GM19455 (cell line): Measurements from ENCODE around the gene MCC.

Experiments used
- ATAC-seq: cut with Tn5 transposase; IDR thresholded peaks from one replicate; pipeline ENCODE4 v1.9.1; 2021; ENCODE audit not compliant: unreplicated experiment

MCC gene

DNA sequence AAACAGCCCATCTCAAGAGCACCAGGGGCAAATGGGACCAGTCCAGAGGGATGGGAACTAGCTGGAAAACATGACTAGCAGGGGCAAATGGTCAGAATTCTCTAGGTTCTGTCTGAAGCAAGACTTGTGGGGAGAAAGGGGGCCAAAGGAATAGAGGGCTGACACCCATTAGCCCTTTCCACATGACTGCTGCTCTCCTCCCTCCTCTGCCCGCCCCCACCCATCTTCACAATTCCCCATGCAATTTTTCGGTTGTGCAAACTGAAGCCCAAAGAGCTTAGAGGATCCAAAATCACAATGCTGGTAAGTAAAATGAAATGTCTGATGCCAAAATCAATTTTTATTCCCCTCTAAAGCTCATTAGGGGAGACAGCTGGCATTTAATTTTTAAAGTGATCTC lies 304.6 kb downstream of the MCC start:
- ATAC-seq, result no peak

DNA sequence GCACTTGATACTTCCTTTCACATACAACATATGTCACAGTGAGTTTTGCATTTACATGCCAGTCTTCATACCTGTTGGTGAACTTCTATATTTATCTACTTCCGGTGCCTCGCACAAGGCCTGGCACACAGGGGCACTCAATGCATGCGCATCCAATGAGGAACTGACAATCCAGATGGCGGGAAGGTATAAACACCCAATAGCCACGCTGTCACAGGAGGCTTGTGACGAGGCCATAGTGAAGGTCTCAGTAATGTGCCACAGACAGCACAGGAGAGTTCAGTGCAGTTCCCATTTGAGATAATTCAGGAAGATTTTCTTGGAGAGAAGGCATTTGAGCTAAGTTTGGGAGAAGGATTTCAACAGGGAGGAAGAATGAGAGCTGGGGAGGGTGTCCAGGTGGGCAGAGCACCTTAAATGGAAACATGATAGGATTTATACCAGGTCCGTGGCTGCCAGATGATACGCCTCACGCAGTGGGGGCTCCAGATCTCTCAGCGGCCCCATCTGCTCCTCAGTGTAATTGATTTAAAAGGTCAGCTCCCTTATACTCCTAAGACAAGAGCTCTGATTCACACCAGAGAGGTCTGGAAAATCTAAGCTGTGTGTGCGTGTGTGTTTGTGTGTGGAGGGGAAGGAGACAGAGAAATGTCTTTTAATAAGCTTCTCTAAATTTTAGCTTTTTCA lies 305.5 kb downstream of the MCC start:
- no peak for ATAC-seq

DNA sequence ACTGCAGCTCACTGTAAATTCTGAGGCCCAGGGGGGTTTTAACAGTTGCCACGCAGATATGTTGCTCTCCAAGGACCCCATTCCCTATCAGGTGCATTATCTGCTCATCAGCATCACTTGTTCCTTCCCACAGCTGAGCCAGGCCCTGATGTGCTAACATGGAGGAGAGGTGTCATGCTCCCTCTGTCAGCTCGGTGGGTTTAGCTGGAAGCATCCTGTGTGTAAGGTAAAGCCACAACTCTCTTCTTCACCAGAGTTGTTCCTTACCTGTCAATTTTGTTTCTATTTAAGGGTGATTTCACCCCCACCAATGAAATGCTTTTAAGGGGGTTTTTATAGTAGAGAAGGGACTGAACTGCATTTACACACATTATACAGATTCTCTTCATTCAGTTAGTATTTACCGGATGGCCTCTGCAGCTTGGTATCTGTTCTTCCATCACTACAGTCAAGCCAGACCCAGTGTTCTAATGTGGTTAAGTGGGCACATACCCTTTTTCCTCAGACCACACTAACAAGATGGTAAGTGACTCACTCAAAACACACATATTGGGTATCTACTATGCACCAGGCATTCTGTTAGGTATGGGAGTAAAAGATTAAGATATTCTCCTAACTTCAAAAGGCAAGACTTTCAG lies 306.3 kb downstream of the MCC start:
- no peak for ATAC-seq

DNA sequence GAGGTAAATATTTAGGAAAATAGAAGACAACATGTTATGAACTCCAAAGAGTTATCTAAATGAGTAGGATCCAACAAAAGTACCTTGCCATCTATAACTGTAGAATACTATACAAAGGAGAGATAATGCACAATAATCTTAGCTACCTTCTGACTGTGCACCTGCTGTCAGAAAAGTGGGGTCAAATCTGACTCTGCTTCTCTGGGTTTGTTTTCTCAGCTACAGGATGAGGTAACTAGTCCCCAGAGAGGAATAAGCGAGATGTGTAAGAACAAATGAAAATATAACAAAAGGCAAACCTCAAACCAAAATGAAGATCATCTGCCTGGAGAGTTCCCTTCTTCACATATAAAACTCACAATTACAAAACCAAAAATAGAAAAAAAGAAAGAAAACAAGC lies 306.8 kb downstream of the MCC start:
- no peak for ATAC-seq

DNA sequence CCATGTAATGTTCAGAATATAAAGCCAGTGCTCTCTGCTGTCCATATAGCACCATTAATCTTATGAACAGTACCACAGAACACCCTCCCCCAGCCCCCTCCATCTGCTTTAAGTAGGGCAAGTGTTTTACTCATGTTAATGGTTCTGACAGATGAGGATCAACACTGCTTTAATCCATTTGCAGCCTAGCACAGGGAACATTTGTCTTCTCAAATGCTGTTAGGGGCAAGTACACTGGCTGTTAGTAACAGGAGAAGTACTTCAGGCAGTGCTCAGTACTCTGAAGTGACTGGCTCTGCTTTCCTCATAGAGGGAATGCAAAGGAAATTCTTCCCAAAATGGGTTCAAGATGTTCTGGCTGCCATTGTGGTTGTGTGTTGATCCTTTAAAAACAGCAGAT lies 309.1 kb downstream of the MCC start:
- no peak for ATAC-seq

DNA sequence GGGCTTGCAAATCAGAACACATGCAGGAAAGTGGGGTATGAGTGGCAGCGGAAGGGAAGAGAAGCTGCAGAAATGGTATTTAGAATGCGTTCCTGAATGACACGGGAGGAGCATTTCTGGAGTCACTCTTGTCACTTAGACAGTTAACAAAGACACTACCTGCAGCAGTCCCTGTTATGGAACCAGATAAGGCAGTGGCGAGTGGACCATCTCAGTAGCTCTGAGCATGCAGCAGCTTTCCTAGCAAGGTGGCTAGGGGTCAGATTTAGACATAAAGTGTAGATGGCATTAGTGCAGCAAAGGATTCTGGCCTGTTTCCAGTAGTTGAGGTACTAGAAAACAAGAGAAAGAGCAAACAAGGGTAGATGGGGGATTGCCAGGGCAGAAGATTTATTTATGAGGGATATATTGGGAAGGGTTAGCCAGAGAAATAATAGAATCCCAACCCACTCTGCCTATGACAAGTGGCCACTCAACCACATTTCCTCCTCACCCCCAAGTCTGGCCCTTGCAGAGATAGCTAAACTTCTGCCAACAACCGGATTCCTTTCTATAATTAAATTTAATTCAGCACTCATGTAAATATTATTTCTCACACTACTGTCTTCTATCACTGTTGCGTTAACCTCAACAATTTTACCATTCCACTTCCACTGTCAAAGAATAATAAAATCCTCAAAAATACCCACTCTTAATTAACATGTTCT lies 310.0 kb downstream of the MCC start:
- ATAC-seq, result no peak

DNA sequence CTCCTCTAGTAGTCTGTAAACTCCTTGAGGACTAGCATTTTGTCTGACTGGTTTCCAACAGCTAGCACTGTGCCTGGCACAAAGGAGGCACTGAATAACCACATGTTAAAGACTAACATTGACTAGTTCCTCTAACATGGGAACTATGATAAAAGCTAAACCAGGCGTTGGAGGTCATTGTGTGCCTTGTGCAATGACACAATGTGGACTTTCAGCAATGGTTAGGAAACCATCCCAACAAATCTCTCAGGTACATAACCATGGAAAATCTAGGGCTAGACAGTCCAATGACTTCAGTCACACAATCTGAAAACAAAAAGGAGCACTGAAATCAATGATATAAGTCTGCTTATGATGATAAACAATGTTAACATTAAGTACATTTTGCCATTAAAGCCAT lies 311.0 kb downstream of the MCC start:
- ATAC-seq, result no peak

DNA sequence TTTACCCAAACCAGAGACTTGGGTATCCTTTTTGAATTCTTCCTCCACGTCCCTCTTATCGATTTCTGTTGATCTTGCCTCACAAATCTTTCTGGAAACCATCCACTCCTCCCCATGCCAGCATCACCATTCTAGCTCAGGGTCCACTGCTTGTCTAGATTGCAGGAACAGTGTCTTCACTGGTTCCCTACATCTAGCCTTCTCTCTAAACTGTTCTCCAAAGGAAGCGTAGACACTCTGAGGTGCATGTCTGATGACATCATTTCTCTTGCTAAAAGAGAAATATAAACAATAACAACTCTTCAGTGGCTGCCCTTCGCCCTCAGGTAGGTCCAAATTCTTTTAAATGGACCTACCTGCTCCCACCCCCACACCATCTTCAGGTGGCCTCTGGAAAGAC lies 311.5 kb downstream of the MCC start:
- no peak for ATAC-seq

DNA sequence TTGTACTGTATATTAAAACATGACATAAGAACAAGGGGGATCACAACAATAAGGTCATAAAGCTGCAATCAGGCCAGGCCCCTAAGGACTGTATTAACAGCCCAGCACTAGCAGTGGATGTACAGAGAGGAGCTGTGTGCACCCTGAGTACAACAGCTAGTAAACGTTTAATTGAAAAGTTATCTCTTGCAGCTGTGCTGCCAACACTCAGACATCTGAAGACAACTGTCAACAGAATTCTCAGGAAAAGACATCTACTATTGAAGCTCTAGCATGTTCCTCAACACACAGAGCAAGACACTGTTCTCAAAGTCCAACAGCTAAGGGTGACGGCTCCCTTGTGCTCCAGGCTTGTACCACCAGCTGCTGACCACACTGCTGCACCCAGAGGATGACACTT lies 312.1 kb downstream of the MCC start:
- no peak for ATAC-seq

DNA sequence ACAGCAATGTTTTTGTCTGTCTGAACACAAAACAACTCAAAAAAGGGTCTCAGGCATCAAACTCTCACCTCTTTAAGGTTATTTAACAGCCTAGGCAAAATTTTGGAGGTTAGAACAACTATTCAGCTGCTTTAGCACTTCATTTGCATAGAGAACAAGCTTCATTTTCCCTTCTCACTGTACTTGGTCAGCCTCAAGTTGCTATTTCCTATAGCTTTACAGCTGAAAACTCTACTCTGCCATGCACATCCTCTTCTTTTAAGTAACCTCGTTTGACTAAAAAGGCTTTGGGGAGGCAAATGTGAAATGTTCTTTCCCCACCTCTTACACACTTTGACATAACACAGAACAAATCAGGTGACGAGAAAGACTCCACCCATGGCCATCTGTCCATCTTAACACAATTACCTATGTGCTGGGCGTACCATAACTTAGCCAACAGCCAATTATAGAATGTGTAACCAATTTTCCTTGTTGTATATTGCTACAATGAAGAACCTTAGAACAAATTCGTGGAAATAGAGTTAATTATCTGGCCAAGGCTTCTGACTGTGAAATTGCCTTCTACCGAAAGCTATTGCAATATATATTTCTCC lies 315.9 kb downstream of the MCC start:
- no peak for ATAC-seq

DNA sequence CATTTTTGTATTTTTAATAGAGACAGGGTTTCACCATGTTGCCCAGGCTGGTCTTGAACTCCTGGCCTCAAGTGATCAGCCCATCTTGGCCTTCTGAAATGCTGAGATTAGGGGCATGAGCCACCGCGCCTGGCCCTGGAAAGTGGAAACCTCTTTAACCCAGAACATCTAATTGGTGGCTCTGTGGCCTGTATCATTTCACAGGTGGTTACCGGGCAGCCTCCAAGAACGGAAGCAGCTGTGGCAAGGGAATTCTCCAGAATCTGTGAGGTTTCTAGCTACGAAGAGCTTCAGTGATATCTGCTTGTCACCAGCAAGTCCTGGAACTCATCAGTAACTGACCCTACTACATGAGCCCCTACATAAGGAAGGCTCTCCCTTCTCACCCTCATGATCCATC lies 316.7 kb downstream of the MCC start:
- ATAC-seq, result no peak

DNA sequence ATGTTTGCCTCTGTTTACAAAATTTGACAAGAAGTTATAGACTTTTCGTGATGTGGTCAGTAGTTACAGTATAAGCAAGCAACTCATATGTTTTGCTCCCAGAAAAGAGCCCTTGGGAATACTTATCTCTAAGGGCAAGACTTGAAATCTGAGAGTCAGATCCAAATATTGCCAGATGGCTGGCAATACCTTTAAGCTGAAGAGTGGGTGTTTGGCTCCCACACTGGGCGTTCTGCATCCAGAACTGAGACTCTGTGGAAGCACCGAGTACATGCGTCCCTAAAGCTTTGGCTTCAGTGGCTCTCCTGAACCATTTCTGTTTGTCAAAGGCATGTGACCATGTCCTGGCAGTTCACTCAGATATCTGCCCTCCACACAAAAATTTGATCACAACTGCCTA lies 317.5 kb downstream of the MCC start:
- no peak for ATAC-seq

DNA sequence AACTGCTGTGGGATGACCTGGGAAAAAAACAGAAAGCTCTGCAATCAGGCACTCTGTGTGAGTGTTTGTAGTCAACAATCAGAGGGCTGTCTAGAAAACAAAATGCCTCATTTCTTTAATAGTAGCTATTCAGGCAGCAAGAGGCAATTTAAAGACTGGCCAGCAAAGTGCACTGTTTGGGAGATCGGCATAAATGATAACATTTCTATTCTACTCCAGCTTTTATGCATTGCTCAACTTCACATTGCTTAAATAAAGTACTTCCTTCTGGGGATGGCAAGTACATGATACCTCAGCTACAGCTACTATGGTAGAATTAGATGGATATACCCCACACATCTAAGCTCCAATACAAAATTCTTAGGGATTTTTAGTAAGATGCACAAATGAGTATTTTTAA lies 318.5 kb downstream of the MCC start:
- no peak for ATAC-seq

DNA sequence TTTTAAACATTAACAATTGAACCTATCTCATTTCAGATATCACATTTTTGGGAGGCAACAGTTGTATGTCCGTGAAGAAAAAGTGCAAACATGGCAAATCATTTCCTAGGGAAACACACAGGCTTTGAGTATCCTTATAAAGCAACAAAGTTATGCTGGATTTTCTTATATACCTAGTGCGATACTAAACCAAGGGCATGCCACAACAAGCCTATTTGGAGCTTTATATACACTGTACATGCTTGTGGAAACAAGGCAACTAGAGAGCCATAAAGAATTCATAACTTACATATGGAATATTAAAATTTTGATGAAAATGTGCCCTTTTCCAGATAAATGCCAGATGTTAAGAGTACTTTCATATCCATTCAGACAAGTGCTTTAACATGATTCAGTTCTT lies 320.3 kb downstream of the MCC start:
- no peak for ATAC-seq

DNA sequence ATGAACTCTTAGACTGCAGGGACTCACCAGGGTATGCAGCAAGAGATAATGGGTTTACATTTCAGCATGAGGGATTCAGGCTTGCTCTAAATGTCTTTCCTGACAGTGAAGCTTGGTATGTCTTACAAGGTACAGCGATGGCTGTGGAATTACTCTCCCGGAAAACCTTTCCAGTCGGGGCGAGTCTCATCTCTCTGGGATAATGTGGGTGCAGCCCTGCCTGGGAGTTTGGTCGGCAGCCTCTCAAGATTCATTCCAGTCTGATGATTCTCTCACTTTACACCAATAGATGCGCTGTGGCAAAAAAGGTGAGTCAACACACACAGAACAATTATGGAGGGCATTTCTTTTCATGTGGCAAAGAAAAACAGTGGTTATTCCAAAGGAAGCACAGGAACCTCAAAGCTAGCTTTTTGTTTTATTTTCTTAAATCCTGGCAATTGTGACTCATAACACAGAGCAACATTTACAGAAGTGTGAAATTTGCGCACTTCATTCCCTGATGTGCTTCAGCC lies 321.3 kb downstream of the MCC start:
- ATAC-seq, result no peak

DNA sequence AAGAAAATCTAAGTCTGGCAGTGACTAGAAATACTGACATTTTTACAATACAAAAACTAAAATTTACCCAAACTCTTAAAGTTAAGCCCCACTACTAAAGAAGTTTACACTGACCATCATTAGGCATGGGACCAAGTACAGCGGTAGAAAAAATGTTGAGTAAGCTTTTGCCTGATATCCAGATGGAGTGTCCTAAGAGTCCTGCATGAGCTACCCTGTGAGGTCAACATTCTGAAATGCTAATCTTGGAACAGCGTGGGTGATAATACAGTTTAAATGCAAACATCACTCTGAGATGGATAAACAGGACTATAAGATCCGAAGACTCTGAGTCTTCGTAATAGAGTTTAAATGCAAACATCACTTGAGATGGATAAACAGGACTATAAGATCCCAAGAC lies 322.0 kb downstream of the MCC start:
- ATAC-seq, result no peak

DNA sequence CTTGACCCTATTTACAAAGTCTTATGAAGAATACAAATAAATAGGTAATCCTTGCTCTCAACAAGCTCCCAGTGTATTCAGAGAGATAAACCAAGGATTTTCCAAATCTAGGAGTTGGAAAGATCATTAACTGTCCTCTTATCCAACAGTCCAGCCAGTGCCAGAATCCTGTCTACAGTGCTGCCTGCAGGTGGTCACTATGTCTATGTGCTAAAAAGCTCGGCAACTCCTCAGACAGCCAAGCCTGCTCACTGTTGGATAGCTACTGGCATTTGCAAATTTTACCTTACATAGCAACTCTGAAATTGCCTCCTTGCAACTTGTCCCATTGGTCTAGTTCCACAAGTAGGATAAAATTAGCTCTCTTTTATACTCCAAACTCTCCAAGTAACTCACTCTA lies 324.2 kb downstream of the MCC start:
- no peak for ATAC-seq

DNA sequence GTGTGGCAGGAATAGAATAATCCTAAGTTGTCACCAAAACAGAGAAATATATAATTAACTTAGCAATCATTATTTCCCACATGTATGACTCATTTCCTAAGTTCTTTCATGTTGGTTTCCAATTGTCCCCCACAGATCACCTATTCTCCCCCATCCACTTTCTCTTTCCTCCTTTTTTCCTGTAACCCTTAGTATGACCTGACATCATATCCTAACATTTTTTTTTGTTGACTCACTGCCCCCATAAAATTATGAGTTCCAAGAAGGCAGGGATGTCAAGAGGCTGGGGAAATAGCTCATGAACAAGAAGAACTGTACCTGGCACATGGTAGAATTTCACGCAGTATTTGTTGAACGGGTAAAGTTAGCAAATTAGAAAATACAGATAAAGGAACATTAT lies 324.9 kb downstream of the MCC start:
- ATAC-seq, result no peak

DNA sequence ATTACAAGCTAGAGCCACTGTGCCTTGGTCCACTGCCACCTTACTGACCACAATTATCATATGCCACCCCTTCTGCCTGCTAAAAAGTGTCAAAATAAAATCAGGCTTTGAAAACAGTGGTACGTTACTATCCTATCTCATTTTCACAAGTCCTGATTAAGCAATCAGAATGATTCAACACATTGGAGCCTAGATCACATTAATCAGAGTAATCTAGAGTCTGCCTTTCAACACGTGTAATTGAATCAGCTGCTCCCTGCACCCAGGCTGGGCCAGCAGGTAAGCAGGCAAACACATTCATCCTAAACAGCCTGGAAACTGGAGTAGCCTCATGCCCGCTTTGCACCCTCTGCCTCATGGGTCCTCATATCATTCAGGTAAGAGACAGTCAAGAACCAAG lies 325.5 kb downstream of the MCC start:
- ATAC-seq, result no peak

DNA sequence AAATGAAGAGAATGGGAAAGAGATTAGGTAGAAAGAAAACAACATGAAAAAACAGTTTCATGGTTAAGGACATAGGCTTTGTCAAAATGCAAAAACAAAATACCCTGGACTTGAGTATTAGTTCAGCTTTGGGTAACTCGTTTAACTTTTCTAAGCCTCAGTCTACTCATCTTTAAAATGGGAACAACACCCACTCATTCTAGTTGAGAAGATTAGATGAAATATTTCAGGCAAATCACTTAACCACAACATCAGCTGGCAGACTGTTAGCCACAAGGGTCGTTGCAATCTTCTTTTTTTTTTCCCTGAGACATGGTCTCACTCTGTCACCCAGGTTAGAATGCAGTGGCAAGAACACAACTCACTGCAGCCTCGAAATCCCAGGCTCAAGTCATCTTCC lies 326.0 kb downstream of the MCC start:
- ATAC-seq, result no peak

DNA sequence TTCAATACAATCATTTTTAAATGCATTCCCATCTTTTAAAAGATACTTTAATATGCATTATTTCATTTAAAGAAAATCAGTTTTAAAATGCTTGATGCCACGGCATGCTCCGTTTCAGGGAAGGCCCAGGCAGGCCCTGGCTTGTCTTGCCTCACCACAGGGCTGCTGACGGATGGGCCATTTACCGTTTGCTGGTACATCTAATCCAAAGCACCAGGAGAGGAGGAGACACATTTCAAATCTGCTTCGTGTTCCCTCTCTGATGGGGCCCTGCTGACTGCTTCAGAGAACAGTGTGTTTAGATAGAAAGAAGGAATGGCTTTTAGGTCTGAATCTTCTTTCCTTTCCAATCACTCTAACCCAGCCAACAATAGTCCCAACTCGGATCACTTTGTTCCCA lies 326.4 kb downstream of the MCC start:
- no peak for ATAC-seq

DNA sequence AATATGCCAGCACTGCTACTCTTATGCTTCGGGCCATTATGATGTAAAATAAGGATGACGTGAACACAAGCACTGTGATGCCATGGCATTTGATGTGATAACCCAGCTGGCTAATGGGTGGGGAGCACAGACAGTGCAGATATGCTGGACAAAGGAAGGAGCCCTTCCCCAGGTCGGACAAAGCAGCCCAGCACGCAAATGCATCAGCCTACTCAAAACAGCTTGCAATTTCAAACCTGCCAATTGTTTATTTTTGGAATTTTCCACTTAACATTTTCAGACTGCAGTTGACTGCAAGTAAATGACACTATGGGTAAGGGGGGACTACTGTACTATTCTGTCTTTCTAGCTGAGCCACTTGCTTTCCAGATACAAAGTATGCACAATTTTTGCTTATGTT lies 330.4 kb downstream of the MCC start:
- no peak for ATAC-seq
